Right kidney (tissue), 1 donor: ENCODE measurements around the gene UST.
"Not testable (repeated sequence)": the region's sequence is repeated elsewhere in the genome, so short reads cannot be mapped to it uniquely, and the experiment has no call there.

Experiments
- DNase-seq: peaks from one replicate; pipeline ENCODE4 v3.0.0-alpha.2; 2016

Gene UST

GRCh38 chr6:149012040-149012545 lies 265.3 kb downstream of the UST start:
- no peak for DNase-seq

- DNase-seq = no peak
Measured at GRCh38 chr6:149013586-149014344, 266.9 kb downstream of the UST start.

- no peak for DNase-seq
Measured at GRCh38 chr6:149014631-149015534, 268.1 kb downstream of the UST start.

- DNase-seq = no peak
Measured at GRCh38 chr6:149015535-149016525, 269.0 kb downstream of the UST start.

GRCh38 chr6:149016716-149017115 lies 269.9 kb downstream of the UST start:
- no peak for DNase-seq

GRCh38 chr6:149020319-149020718 lies 273.5 kb downstream of the UST start:
- no peak for DNase-seq

GRCh38 chr6:149024361-149024760 lies 277.5 kb downstream of the UST start:
- no peak for DNase-seq

- DNase-seq = no peak
Measured at GRCh38 chr6:149025061-149025460, 278.2 kb downstream of the UST start.

GRCh38 chr6:149026530-149026942 lies 279.7 kb downstream of the UST start:
- no peak for DNase-seq

GRCh38 chr6:149027484-149027883 lies 280.7 kb downstream of the UST start:
- no peak for DNase-seq

- no peak for DNase-seq
Measured at GRCh38 chr6:149028767-149029405, 282.1 kb downstream of the UST start.

- DNase-seq = no peak
Measured at GRCh38 chr6:149031201-149031858, 284.5 kb downstream of the UST start.

GRCh38 chr6:149031859-149032598 lies 285.2 kb downstream of the UST start:
- no peak for DNase-seq

GRCh38 chr6:149032599-149033405 lies 286.0 kb downstream of the UST start:
- no peak for DNase-seq

- DNase-seq = no peak
Measured at GRCh38 chr6:149033454-149033853, 286.6 kb downstream of the UST start.

GRCh38 chr6:149035766-149036165 lies 288.9 kb downstream of the UST start:
- no peak for DNase-seq

- peak; percentile 74 for DNase-seq
Measured at GRCh38 chr6:149037051-149037671, 290.3 kb downstream of the UST start.

- DNase-seq = not testable (repeated sequence)
Measured at GRCh38 chr6:149039025-149039424, 292.2 kb downstream of the UST start.

- no peak for DNase-seq
Measured at GRCh38 chr6:149041953-149042352, 295.1 kb downstream of the UST start.
